BE2C (cell line): ENCODE results near the gene C10orf53.

Experiments used
- DNase-seq: peaks from one replicate; pipeline ENCODE4 v3.0.0-alpha.2; 2020
- H3K27me3 ChIP-seq: fragments of 250-450 bp; sonication (Bioruptor Pico); 2 replicates; pipeline ENCODE4 v1.5.1; 2020; ENCODE audit warnings: mild to moderate bottlenecking
- H3K36me3 ChIP-seq: fragments of 250-450 bp; sonication (Bioruptor Pico); 2 replicates; pipeline ENCODE4 v1.5.1; 2020; ENCODE audit warnings: mild to moderate bottlenecking
- H3K4me1 ChIP-seq: fragments of 250-450 bp; sonication (Bioruptor Pico); 2 replicates; pipeline ENCODE4 v1.5.1; 2020
- H3K4me3 ChIP-seq: 2 replicates; pipeline ENCODE4 v1.5.1; 2011; ENCODE audit warnings: low read depth, low read length
- H3K9me3 ChIP-seq: fragments of 250-450 bp; sonication (Bioruptor Pico); 2 replicates; pipeline ENCODE4 v1.5.1; 2020
- CTCF ChIP-seq: IDR thresholded peaks from 2 replicates; pipeline ENCODE4 v1.5.1; 2012; ENCODE audit warnings: mild to moderate bottlenecking, low read depth, low read length

Gene C10orf53

GRCh38 chr10:49651039-49651835, 28.2 kb upstream of the C10orf53 start:
- Histone ChIP-seq H3K36me3 (no peaks in the 10 kb centered on the region), H3K4me1 (no peaks in the 10 kb centered on the region), H3K27me3 (no peaks in the 10 kb centered on the region), H3K9me3 (no peaks in the 10 kb centered on the region), H3K4me3 (no peak overlapping the region)
- TF ChIP-seq CTCF, result no peak
- no peak for DNase-seq

GRCh38 chr10:49651917-49652316, 27.5 kb upstream of the C10orf53 start:
- Histone ChIP-seq H3K4me1 (no peaks in the 10 kb centered on the region), H3K4me3 (no peak overlapping the region), H3K36me3 (no peaks in the 10 kb centered on the region), H3K9me3 (no peaks in the 10 kb centered on the region), H3K27me3 (no peaks in the 10 kb centered on the region)
- TF ChIP-seq CTCF, result no peak
- no peak for DNase-seq

GRCh38 chr10:49652421-49653272, 26.8 kb upstream of the C10orf53 start:
- Histone ChIP-seq H3K27me3 (no peaks in the 10 kb centered on the region), H3K9me3 (no peaks in the 10 kb centered on the region), H3K36me3 (no peaks in the 10 kb centered on the region), H3K4me3 (no peak overlapping the region), H3K4me1 (no peaks in the 10 kb centered on the region)
- TF ChIP-seq CTCF, result no peak
- DNase-seq, result no peak

GRCh38 chr10:49653273-49653929, 26.1 kb upstream of the C10orf53 start:
- no peak for TF ChIP-seq CTCF
- no peak for DNase-seq
- Histone ChIP-seq H3K4me1 (no peaks in the 10 kb centered on the region), H3K27me3 (no peaks in the 10 kb centered on the region), H3K9me3 (no peaks in the 10 kb centered on the region), H3K4me3 (no peak overlapping the region), H3K36me3 (no peaks in the 10 kb centered on the region)

- DNase-seq, result no peak
- TF ChIP-seq CTCF, result no peak
- Histone ChIP-seq H3K36me3 (no peaks in the 10 kb centered on the region), H3K27me3 (no peaks in the 10 kb centered on the region), H3K4me1 (no peaks in the 10 kb centered on the region), H3K9me3 (no peaks in the 10 kb centered on the region), H3K4me3 (no peak overlapping the region)
These were observed 25.3 kb upstream of the C10orf53 start for GRCh38 chr10:49654036-49654693.
